A549 (cell line): ENCODE results near the gene ITGA1. TPM values are rescaled to one million over a fixed set of nuclear protein-coding genes. Genes with fewer than 3 reads are reported as not detected.

Source experiments
- ATAC-seq, 2 experiments: fragments of 200-7000 bp in 1 of 2; fragments of >200 bp in 1 of 2; cut with Nextera tagmentation in 1 of 2; cut with Tn5 transposase in 1 of 2; 3 replicates each; pipeline versions ENCODE4 v1.8.0 to v1.9.1; 2018 to 2020; ENCODE audit warnings: mild to moderate bottlenecking in 1 of 2, moderate library complexity in 1 of 2
- CTCF ChIA-PET: fragments of 300-600 bp; sonication (Branson Sonifier 250); formaldehyde crosslinking; extraction: SDS; loops from one replicate; lab custom pipeline; 2021; ENCODE audit warnings: antibody characterized with exemption, inconsistent platforms; lab: Yijun Ruan, JAX
- POLR2A ChIA-PET: fragments of 350-600 bp; formaldehyde crosslinking; extraction: SDS; loops from one replicate; lab custom pipeline; 2021; ENCODE audit warnings: antibody characterized with exemption, inconsistent platforms; lab: Yijun Ruan, JAX
- DNase-seq, 2 experiments: peaks; one replicate each; pipeline versions ENCODE4 v3.0.0 to v3.0.0-alpha.2; 2011 to 2016; ENCODE audit warnings: low read depth in 1 of 2, low spot score in 1 of 2
- FAIRE-seq: peaks from 2 replicates; lab custom pipeline; 2011; peaks lifted over from hg19 to GRCh38; lab: Jason Lieb, UNC
- H3K27ac ChIP-seq, 2 experiments: fragments of >200 bp; sonication (Bioruptor Twin); formaldehyde crosslinking; 3 replicates each; pipeline ENCODE4 v1.5.1; 2016 to 2017
- H3K4me1 ChIP-seq: fragments of >200 bp; sonication (Bioruptor Twin); formaldehyde crosslinking; 3 replicates; pipeline ENCODE4 v1.6.1; 2016
- H3K4me2 ChIP-seq: fragments of >200 bp; sonication (Bioruptor Twin); formaldehyde crosslinking; 3 replicates; pipeline ENCODE4 v1.6.1; 2016
- H3K4me3 ChIP-seq: fragments of >200 bp; sonication (Bioruptor Twin); formaldehyde crosslinking; 3 replicates; pipeline ENCODE4 v1.5.1; 2016
- H3K9me3 ChIP-seq: fragments of >200 bp; sonication (Bioruptor Twin); formaldehyde crosslinking; 3 replicates; pipeline ENCODE4 v1.6.1; 2016
- BHLHE40 ChIP-seq: IDR thresholded peaks from 2 replicates; pipeline ENCODE4 v1.6.1; 2012; ENCODE audit warnings: low read depth, low read length, inconsistent platforms
- CBX8 ChIP-seq: fragments of 200-600 bp; sonication (generic); IDR thresholded peaks from 2 replicates; pipeline ENCODE4 v1.6.1; 2016
- CHD4 ChIP-seq: fragments of 200-600 bp; sonication (generic); IDR thresholded peaks from 2 replicates; pipeline ENCODE4 v1.6.1; 2016; ENCODE audit warnings: antibody characterized with exemption, mild to moderate bottlenecking, borderline replicate concordance
- FOSL2 ChIP-seq, 2 experiments: fragments of 450-650 bp in 1 of 2; fragments of >200 bp in 1 of 2; sonication (Bioruptor Twin) in 1 of 2; formaldehyde crosslinking; IDR thresholded peaks; 2 replicates each; pipeline versions ENCODE4 v1.5.0 to v1.6.1; 2016 to 2020; ENCODE audit warnings: mild to moderate bottlenecking in 1 of 2, moderate library complexity in 1 of 2
- HEYL ChIP-seq: fragments of 250-450 bp; sonication (Bioruptor Pico); IDR thresholded peaks from 2 replicates; pipeline ENCODE4 v1.8.0; 2021; ENCODE audit warnings: mild to moderate bottlenecking, moderate library complexity
- HOXB5 ChIP-seq: fragments of 250-450 bp; sonication (Bioruptor Pico); IDR thresholded peaks from 2 replicates; pipeline ENCODE4 v1.5.0; 2020; ENCODE audit warnings: mild to moderate bottlenecking, moderate library complexity
- JUN ChIP-seq, 2 experiments: fragments of >200 bp; sonication (Bioruptor Twin); formaldehyde crosslinking; IDR thresholded peaks; 2 replicates in 1 of 2; 3 replicates in 1 of 2; pipeline ENCODE4 v1.6.1; 2016 to 2017
- JUNB ChIP-seq: fragments of >200 bp; sonication (Bioruptor Twin); formaldehyde crosslinking; IDR thresholded peaks from 2 replicates; pipeline ENCODE4 v1.6.1; 2016
- NFE2L2 ChIP-seq: fragments of 150-350 bp; conservative IDR thresholded peaks from 2 replicates; pipeline ENCODE4 v1.6.1; 2014; ENCODE audit warnings: low read length
- PHF8 ChIP-seq: fragments of 200-600 bp; sonication (generic); IDR thresholded peaks from 2 replicates; pipeline ENCODE4 v1.6.1; 2016; ENCODE audit warnings: low read depth, mild to moderate bottlenecking, antibody characterized with exemption, moderate library complexity, borderline replicate concordance
- POLR2A ChIP-seq: IDR thresholded peaks from 2 replicates; pipeline ENCODE4 v1.6.1; 2012; ENCODE audit warnings: mild to moderate bottlenecking, low read length
- POLR2AphosphoS2 ChIP-seq: conservative IDR thresholded peaks from 2 replicates; pipeline ENCODE4 v1.6.1; 2012; ENCODE audit warnings: low read length, improper control_type of control experiment, inconsistent platforms
- RARB ChIP-seq: fragments of 250-450 bp; sonication (Bioruptor Pico); IDR thresholded peaks from 2 replicates; pipeline ENCODE4 v1.8.0; 2021; ENCODE audit warnings: mild to moderate bottlenecking, moderate library complexity
- RCOR1 ChIP-seq: fragments of 150-350 bp; IDR thresholded peaks from 2 replicates; pipeline ENCODE4 v1.6.1; 2014; ENCODE audit warnings: antibody characterized with exemption, low read length, low read depth
- RNF2 ChIP-seq: fragments of 200-600 bp; sonication (generic); IDR thresholded peaks from 2 replicates; pipeline ENCODE4 v1.6.1; 2016; ENCODE audit warnings: low read depth, mild to moderate bottlenecking, antibody characterized with exemption, moderate library complexity, borderline replicate concordance
- ZC3H11A ChIP-seq: fragments of 450-650 bp; IDR thresholded peaks from 2 replicates; pipeline ENCODE4 v1.6.1; 2014; ENCODE audit warnings: antibody characterized with exemption, mild to moderate bottlenecking
- ZSCAN20 ChIP-seq: fragments of 250-450 bp; sonication (Bioruptor Pico); IDR thresholded peaks from 2 replicates; pipeline ENCODE4 v1.8.0; 2022; ENCODE audit warnings: mild to moderate bottlenecking, moderate library complexity
- WGBS: methylation state at CpG from one replicate; pipeline ENCODE4 v1.1.6; 2017; ENCODE audit errors: missing lambda C conversion rate; 5-methylcytosine and 5-hydroxymethylcytosine counted together
- polyA plus RNA-seq, 4 experiments: library from polyadenylated mRNA; depleted of rRNA in 3 of 4; stranded (reverse); fragments of >200 nt; fragmentation: RNase III in 1 of 4; extraction: RNeasy Plus Mini Kit Qiagen cat#74134 plus additional on column Dnase treatment in 1 of 4; gene quantifications; 2 replicates in 3 of 4; 3 replicates in 1 of 4; pipeline ENCODE4 v1.2.3, GENCODE V29; 2011 to 2017
- TF ChIP-seq, protein P1 (sequence below): fragments of >200 bp; sonication (Bioruptor Twin); formaldehyde crosslinking; IDR thresholded peaks from 3 replicates; pipeline ENCODE4 v1.6.1; 2016
- TF ChIP-seq, protein P2 (sequence below): fragments of 200-600 bp; sonication (generic); IDR thresholded peaks from 2 replicates; pipeline ENCODE4 v1.6.1; 2016; ENCODE audit warnings: antibody characterized with exemption, mild to moderate bottlenecking, moderate library complexity
- TF ChIP-seq, protein P3 (sequence below): fragments of >200 bp; sonication (Bioruptor Twin); formaldehyde crosslinking; IDR thresholded peaks from 2 replicates; pipeline ENCODE4 v1.6.1; 2016

The ITGA1 gene
- polyA plus RNA-seq, 2 of the 4 experiments (the other 2 are of a cell fraction) = 1.5 to 5.5 TPM

DNA sequence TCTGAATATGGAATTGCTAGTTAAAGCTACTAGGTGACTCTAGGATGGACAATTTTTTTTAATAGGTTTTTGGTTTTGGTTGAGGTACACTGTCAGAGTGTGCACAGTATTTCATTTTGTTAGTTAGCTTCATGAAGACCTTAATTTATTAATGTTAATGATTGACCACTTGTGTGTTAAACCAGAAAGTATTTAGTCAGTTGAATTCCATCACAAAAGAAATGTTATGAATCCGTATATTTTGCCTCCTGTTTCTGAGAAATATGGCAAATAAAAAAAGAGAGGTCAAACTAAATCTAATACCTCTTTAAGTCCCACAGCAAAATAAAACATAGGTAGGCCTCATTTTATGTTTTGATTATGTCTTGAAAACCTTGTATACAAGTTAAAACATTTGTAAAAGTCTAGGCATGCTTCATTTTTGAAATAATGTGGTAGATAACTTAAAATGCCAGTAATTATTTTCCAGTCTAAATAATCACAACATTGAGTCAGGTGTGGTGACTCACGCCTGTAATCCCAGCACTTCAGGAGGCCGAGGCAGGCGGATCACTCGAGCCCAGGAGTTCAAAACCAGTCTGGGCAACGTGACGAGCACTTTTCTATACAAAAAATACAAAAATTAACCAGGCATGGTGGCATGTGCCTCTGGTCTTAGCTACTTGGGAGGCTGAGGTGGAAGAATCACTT lies 50.8 kb downstream of the ITGA1 start:
- TF ChIP-seq RCOR1 = no peak
- no peak for TF ChIP-seq RARB (CRISPR knock-in tag)

DNA sequence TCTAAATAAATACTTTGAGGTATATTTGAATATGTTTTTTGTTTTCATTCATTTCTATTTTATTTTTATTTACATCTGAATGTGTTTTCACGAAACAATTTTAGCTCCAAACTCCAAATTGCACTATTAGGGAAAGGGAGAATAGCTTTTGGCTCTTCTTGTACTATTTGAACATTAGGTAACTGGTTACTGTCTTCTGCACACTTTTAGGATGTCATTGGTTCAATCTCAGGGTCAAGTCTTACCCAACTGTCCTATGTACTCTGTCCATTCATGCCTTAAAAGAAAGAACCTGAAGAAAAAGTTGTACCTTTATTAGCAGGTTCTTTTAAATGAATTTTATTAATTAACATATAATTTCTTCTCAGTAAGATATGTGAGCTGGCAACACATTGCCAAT lies 51.6 kb downstream of the ITGA1 start:
- DNase-seq (no peak), ATAC-seq (no peak), FAIRE-seq (no peak)
- 29% methylated on average over 1 of the region's 1 CpG for WGBS
- ChIA-PET POLR2A (no interaction called here), CTCF (no interaction called here)
- TF ChIP-seq, protein P1, sequence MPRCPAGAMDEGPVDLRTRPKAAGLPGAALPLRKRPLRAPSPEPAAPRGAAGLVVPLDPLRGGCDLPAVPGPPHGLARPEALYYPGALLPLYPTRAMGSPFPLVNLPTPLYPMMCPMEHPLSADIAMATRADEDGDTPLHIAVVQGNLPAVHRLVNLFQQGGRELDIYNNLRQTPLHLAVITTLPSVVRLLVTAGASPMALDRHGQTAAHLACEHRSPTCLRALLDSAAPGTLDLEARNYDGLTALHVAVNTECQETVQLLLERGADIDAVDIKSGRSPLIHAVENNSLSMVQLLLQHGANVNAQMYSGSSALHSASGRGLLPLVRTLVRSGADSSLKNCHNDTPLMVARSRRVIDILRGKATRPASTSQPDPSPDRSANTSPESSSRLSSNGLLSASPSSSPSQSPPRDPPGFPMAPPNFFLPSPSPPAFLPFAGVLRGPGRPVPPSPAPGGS = no peak
- TF ChIP-seq RNF2 (no peak), POLR2A (no peak), BHLHE40 (no peak), CBX8 (no peak), ZSCAN20 (CRISPR knock-in tag) (no peak), POLR2AphosphoS2 (no peak), NFE2L2 (no peak), FOSL2 (IDR thresholded peaks at IDR 0.05) (no peak), FOSL2 (CRISPR knock-in tag; IDR thresholded peaks at IDR 0.05) (no peak), ZC3H11A (no peak)
- Histone ChIP-seq H3K27ac (no peak overlapping the region), H3K9me3 (no peaks in the 10 kb centered on the region), H3K4me1 (no peaks in the 10 kb centered on the region; the same call in 2 of the 3 replicates), H3K4me3 (no peak overlapping the region), H3K4me2 (no peak overlapping the region)

More for the DNA sequence above, 50.8 kb downstream of the ITGA1 start:
- no peak overlapping the region for H3K27ac ChIP-seq
- ChIA-PET CTCF (no interaction called here), POLR2A (no interaction called here)
- H3K4me3 ChIP-seq = no peak overlapping the region
- no peak for FAIRE-seq
- no peaks in the 10 kb centered on the region; the same call in 2 of the 3 replicates for H3K4me1 ChIP-seq
- no peaks in the 10 kb centered on the region for H3K9me3 ChIP-seq
- no peak for DNase-seq
- no peak for ATAC-seq
- WGBS = 67% methylated on average over 7 of the region's 7 CpGs
- no peak overlapping the region for H3K4me2 ChIP-seq

DNA sequence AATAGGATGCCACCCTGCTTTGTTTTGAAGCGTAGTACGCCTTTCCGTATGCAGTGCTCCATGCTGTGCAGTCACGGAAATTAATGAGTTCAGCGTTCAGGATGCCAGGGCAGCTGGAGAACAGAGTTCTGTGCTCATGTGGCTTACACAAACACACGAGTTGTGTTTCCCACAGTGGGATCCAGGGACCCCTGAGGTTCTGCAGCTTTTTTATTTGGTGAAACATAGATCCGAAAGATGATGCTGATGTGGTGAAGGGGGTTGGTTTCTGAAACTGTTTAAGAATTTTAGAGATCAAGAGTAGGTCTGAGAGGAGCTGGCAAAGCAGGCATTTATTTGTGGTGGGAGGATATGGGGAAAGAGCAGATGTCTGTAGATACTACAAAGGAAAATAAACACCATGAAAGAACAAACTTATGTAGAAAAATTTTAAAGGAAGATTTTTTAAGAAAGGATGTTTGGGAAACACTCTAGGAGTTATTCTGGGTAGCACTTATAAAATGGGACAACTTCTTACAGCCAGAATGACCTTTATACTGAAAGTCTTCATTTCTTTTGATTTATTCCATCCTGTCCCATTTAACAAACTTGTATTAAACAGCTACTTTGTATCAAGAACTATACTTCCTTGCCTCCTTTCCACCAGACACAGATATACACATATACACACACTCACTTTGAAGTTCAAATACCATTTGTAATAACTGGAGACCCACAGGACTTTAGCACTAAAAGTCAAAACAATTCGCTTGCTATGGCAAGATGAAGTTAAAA lies 52.7 kb downstream of the ITGA1 start:
- Histone ChIP-seq H3K9me3 (no peaks in the 10 kb centered on the region), H3K4me3 (no peak overlapping the region), H3K27ac (no peak overlapping the region), H3K4me1 (no peaks in the 10 kb centered on the region; the same call in 2 of the 3 replicates), H3K4me2 (no peak overlapping the region)
- CTCF ChIA-PET = no interaction called here
- ATAC-seq = no peak
- WGBS = 70% methylated on average over 8 of the region's 8 CpGs
- no peak for DNase-seq
- TF ChIP-seq PHF8 (no peak), HOXB5 (CRISPR knock-in tag) (no peak), HEYL (CRISPR knock-in tag) (no peak), JUNB (no peak), JUN (IDR thresholded peaks at IDR 0.05) (no peak), CHD4 (no peak)
- TF ChIP-seq, protein P2, sequence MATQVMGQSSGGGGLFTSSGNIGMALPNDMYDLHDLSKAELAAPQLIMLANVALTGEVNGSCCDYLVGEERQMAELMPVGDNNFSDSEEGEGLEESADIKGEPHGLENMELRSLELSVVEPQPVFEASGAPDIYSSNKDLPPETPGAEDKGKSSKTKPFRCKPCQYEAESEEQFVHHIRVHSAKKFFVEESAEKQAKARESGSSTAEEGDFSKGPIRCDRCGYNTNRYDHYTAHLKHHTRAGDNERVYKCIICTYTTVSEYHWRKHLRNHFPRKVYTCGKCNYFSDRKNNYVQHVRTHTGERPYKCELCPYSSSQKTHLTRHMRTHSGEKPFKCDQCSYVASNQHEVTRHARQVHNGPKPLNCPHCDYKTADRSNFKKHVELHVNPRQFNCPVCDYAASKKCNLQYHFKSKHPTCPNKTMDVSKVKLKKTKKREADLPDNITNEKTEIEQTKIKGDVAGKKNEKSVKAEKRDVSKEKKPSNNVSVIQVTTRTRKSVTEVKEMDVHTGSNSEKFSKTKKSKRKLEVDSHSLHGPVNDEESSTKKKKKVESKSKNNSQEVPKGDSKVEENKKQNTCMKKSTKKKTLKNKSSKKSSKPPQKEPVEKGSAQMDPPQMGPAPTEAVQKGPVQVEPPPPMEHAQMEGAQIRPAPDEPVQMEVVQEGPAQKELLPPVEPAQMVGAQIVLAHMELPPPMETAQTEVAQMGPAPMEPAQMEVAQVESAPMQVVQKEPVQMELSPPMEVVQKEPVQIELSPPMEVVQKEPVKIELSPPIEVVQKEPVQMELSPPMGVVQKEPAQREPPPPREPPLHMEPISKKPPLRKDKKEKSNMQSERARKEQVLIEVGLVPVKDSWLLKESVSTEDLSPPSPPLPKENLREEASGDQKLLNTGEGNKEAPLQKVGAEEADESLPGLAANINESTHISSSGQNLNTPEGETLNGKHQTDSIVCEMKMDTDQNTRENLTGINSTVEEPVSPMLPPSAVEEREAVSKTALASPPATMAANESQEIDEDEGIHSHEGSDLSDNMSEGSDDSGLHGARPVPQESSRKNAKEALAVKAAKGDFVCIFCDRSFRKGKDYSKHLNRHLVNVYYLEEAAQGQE = no peak
- TF ChIP-seq, protein P3, sequence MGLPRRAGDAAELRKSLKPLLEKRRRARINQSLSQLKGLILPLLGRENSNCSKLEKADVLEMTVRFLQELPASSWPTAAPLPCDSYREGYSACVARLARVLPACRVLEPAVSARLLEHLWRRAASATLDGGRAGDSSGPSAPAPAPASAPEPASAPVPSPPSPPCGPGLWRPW = no peak
- POLR2A ChIA-PET = no interaction called here
- no peak for FAIRE-seq
